Bronchial epithelial cell (primary cell): ENCODE measurements around the gene APOL6. TPM values are rescaled to one million over a fixed set of nuclear protein-coding genes. Genes with fewer than 3 reads are reported as not detected.

Experiments
- DNase-seq: peaks from one replicate; pipeline ENCODE4 v3.0.0-alpha.2; 2010; ENCODE audit warnings: low read depth
- FAIRE-seq: peaks from 2 replicates; lab custom pipeline; 2011; peaks lifted over from hg19 to GRCh38; lab: Jason Lieb, UNC
- H3K27me3 ChIP-seq: 2 replicates; pipeline ENCODE4 v1.5.1; 2011; ENCODE audit warnings: low read length; ENCODE audit not compliant: control insufficient read depth, insufficient read depth
- H3K36me3 ChIP-seq: 2 replicates; pipeline ENCODE4 v1.5.1; 2011; ENCODE audit warnings: low read length; ENCODE audit not compliant: control insufficient read depth, insufficient read depth
- H3K4me3 ChIP-seq: 2 replicates; pipeline ENCODE4 v1.5.1; 2011; ENCODE audit warnings: mild to moderate bottlenecking, low read depth, low read length, control low read depth
- total RNA-seq: library from RNA; depleted of rRNA; stranded (reverse); fragments of >200 nt; gene quantifications from 2 replicates; pipeline ENCODE4 v1.2.1, GENCODE V29; 2014
- TF ChIP-seq, protein P1 (sequence below): IDR thresholded peaks from 2 replicates; pipeline ENCODE4 v1.5.1; 2011; ENCODE audit warnings: mild to moderate bottlenecking, moderate library complexity, low read length, control low read depth, inconsistent platforms; ENCODE audit not compliant: insufficient read depth, severe bottlenecking

The APOL6 gene
- total RNA-seq, 1 donor from 2014 or later: 6.1 TPM

GRCh38 chr22:35625763-35626432 lies 22.3 kb upstream of the APOL6 start:
- H3K4me3 ChIP-seq: no peak overlapping the region
- H3K27me3 ChIP-seq: no peaks in the 10 kb centered on the region
- H3K36me3 ChIP-seq: no peaks in the 10 kb centered on the region
- FAIRE-seq (no peak), DNase-seq (no peak)
- TF ChIP-seq, protein P1, sequence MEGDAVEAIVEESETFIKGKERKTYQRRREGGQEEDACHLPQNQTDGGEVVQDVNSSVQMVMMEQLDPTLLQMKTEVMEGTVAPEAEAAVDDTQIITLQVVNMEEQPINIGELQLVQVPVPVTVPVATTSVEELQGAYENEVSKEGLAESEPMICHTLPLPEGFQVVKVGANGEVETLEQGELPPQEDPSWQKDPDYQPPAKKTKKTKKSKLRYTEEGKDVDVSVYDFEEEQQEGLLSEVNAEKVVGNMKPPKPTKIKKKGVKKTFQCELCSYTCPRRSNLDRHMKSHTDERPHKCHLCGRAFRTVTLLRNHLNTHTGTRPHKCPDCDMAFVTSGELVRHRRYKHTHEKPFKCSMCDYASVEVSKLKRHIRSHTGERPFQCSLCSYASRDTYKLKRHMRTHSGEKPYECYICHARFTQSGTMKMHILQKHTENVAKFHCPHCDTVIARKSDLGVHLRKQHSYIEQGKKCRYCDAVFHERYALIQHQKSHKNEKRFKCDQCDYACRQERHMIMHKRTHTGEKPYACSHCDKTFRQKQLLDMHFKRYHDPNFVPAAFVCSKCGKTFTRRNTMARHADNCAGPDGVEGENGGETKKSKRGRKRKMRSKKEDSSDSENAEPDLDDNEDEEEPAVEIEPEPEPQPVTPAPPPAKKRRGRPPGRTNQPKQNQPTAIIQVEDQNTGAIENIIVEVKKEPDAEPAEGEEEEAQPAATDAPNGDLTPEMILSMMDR: no peak

DNA sequence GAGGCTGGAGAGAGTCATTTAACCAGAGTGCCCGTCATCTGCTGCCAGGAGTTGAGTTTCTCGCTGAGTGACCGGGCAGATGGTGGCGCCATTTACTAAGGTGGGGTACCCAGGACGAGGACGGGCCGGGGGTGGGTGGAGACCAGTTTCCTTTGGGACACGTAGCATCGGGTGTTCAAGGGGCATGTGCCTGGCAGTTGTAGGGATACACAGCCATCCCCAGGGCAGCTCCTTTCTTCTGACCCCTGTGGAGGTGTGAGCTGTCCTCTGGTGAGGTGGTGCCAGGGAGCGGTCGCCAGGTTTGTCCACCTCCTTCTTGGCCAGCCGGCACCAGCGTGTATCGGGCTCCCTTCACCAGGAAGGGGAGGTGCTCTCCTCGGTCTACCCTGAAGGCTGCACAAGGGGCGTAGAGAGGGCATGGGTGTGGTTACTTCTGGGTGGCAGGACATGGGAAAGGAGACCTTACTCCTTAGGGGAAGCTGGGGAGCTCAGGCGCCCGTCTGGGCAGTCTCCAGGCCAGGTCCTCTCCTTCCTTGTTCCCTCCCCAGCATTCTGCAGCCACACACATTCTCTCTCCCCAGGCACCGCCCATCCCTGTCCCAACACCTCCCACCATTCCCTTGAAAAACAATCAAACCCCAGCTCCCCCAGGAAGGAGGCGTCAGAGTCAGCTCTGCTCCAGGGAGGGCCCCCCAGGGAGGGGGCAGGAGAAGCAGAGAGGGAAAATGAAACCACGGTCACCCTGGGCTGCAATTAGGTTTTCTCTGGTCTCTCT lies 20.8 kb upstream of the APOL6 start:
- no peaks in the 10 kb centered on the region for H3K27me3 ChIP-seq
- DNase-seq: peak; percentile 66
- H3K4me3 ChIP-seq: peak overlapping the region; percentile 39
- TF ChIP-seq, protein P1: peak; percentile 68
- no peaks in the 10 kb centered on the region for H3K36me3 ChIP-seq
- no peak for FAIRE-seq

- H3K36me3 ChIP-seq: no peaks in the 10 kb centered on the region
- FAIRE-seq: no peak
- H3K4me3 ChIP-seq: no peak overlapping the region
- no peak for DNase-seq
- H3K27me3 ChIP-seq: no peaks in the 10 kb centered on the region
- TF ChIP-seq, protein P1: no peak
Observed at GRCh38 chr22:35628732-35629131, 19.5 kb upstream of the APOL6 start.

DNA sequence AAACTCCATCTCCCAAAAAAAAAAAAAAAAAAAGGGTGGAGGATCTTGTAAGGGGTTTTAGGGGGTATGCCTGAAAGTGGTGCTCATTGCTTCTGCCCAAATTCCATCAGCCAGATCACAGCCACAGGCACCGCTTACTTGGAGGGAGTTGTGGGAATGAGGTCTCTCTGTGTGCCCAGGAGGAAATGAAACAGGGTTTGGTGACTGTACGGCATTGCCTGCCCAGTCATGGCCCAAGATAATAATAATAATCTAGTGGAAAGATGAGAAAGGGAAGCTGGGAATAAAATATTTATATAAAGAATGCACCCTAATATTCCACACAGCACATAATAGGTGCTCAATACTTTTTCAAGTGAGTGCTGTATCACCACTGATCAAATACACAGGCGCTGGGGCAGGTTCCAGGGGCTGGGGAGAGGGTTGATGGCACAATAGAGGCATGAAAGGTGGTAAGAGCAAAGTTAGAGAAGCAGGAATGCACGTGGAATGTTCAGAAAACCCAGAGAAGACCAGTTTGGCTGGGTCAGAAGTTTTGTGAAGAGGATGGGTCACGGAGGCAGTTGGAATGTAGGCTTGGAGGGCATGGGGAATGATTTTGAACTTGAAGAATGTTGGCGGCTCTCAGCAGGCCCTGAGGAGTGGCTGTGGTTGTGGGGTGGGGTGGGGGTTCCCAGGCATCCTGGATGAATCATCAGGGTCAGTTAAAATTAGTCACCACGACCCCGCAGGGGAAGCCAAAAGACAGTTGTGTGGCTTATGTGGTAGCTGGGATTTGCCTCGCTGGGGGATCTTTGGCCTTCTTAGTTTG lies 18.6 kb upstream of the APOL6 start:
- Histone ChIP-seq H3K4me3 (no peak overlapping the region), H3K27me3 (no peaks in the 10 kb centered on the region), H3K36me3 (no peaks in the 10 kb centered on the region)
- peak; percentile 58 for FAIRE-seq
- DNase-seq: peak; percentile 96
- TF ChIP-seq, protein P1: no peak

DNA sequence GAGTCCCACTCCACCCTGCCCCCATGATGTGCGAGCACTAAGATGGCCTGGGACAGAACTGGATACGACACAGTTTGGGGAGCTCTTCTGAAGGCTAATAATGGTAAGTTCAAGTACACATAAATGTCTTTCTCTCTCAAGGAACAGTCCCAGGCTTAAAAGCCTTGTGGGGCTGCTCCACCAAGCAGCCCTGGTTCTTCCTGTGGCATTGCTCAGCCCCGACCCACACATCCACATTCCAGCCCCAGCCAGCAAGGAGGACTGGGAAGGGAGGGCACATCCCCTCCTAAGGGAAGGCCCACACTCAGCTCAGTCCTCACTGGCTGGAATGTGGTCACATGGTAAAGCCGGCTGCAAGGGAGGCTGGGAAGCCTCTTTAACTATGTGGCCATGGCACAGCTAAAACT lies 17.9 kb upstream of the APOL6 start:
- no peaks in the 10 kb centered on the region for H3K36me3 ChIP-seq
- TF ChIP-seq, protein P1: no peak
- DNase-seq: peak; percentile 56
- no peak overlapping the region for H3K4me3 ChIP-seq
- H3K27me3 ChIP-seq: no peaks in the 10 kb centered on the region
- FAIRE-seq: no peak
